ENCODE data around the gene WWC2.
"Not testable (repeated sequence)": the region's sequence is repeated elsewhere in the genome, so short reads cannot be mapped to it uniquely, and the experiment has no call there.

WWC2 gene

DNA sequence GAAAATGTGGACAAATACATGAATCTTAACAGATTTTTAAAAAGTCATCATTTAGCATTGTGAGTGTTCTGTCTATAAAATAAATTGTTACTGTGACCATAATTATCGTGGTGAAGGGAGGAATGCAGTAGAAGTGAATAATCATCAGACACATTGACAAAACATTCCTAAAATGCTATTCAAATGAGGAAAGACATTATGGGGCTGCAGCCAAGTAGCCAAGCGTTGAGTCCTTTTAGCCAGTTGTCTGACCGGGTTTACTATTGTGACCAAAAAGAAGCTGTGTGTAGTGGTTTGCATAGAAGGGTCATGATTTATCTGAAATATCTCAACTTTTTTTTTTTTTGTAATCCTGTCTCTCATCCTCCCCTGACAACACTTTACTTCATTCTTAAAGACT, 19.5 kb downstream of the WWC2 start:
- no peak overlapping the region for H3K4me2 ChIP-seq (ENCODE audit: low read depth, low read length, poor library complexity, severe bottlenecking)

DNA sequence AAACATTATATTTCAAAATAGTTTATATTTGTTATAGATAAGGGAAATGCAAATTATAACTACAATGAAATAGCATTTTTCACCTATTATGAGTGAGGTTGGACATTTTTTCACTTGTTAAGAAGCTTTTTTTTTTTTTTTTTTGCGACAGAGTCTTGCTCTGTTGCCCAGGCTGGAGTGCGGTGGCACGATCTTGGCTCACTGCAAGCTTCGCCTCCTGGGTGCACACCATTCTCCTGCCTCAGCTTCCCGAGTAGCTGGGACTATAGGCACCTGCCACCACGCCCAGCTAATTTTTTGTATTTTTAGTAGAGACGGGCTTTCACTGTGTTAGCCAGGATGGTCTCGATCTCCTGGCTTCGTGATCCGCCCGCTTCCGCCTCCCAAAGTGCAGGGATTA, 22.6 kb downstream of the WWC2 start:
- not testable (repeated sequence) for H3F3A ChIP-seq (ENCODE audit: low read depth); H3K9me2 ChIP-seq (replicated peaks; ENCODE audit: low read depth, low read length); H3K4me3 ChIP-seq (ENCODE audit: low read length, poor library complexity, severe bottlenecking); H3K9ac ChIP-seq (ENCODE audit: low read depth, low read length, poor library complexity, severe bottlenecking); H3K4me2 ChIP-seq (ENCODE audit: low read depth, low read length, poor library complexity, severe bottlenecking); H3K79me2 ChIP-seq (ENCODE audit: insufficient read depth, low read length); H3K4me1 ChIP-seq (ENCODE audit: insufficient read depth, low read length, poor library complexity, severe bottlenecking); H3K27me3 ChIP-seq (ENCODE audit: insufficient read depth, low read length, poor library complexity, severe bottlenecking); H2AFZ ChIP-seq (ENCODE audit: low read length); H4K20me1 ChIP-seq (ENCODE audit: insufficient read depth, low read length, poor library complexity, severe bottlenecking); H3K9me3 ChIP-seq (ENCODE audit: insufficient read depth, low read depth, low read length); H3K36me3 ChIP-seq (ENCODE audit: insufficient read depth, low read length)

More for the DNA sequence above, 19.5 kb downstream of the WWC2 start:
- Histone ChIP-seq H3K79me2 (ENCODE audit: insufficient read depth, low read length) (no peaks in the 10 kb centered on the region), H3K4me3 (ENCODE audit: low read length, poor library complexity, severe bottlenecking) (no peak overlapping the region), H3K36me3 (ENCODE audit: insufficient read depth, low read length) (no peaks in the 10 kb centered on the region), H3K4me1 (ENCODE audit: insufficient read depth, low read length, poor library complexity, severe bottlenecking) (no peaks in the 10 kb centered on the region), H3K9me2 (replicated peaks; ENCODE audit: low read depth, low read length) (no peaks in the 10 kb centered on the region), H3K27me3 (ENCODE audit: insufficient read depth, low read length, poor library complexity, severe bottlenecking) (no peaks in the 10 kb centered on the region), H2AFZ (ENCODE audit: low read length) (no peak overlapping the region), H3K9ac (ENCODE audit: low read depth, low read length, poor library complexity, severe bottlenecking) (no peak overlapping the region), H4K20me1 (ENCODE audit: insufficient read depth, low read length, poor library complexity, severe bottlenecking) (no peaks in the 10 kb centered on the region), H3K9me3 (ENCODE audit: insufficient read depth, low read depth, low read length) (no peaks in the 10 kb centered on the region), H3F3A (ENCODE audit: low read depth) (no peaks in the 10 kb centered on the region)
- TF ChIP-seq EZH2phosphoT487 (IDR thresholded peaks at IDR 0.05; ENCODE audit: borderline replicate concordance): no peak
- TF ChIP-seq, protein P1, sequence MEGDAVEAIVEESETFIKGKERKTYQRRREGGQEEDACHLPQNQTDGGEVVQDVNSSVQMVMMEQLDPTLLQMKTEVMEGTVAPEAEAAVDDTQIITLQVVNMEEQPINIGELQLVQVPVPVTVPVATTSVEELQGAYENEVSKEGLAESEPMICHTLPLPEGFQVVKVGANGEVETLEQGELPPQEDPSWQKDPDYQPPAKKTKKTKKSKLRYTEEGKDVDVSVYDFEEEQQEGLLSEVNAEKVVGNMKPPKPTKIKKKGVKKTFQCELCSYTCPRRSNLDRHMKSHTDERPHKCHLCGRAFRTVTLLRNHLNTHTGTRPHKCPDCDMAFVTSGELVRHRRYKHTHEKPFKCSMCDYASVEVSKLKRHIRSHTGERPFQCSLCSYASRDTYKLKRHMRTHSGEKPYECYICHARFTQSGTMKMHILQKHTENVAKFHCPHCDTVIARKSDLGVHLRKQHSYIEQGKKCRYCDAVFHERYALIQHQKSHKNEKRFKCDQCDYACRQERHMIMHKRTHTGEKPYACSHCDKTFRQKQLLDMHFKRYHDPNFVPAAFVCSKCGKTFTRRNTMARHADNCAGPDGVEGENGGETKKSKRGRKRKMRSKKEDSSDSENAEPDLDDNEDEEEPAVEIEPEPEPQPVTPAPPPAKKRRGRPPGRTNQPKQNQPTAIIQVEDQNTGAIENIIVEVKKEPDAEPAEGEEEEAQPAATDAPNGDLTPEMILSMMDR (conservative IDR thresholded peaks at IDR 0.05; ENCODE audit: low read length): no peak

DNA sequence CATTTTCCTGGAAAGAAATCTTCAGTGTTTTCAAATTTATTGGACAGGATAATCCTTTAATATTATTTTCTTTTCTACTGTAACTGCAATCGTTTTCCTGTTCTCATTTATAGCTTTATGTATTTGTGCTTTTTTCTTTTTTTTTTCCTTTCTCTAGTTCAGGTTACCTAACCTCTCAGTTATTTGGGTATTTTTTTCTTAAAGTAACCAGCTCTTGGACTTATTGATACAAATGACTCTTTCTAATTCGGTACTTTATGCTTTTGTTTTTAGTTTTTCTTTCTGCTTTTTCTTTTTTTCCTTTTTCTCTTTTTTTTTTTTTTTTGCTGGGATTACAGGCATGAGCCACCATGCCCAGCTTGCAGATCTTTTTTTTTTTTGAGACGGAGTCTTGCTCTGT, 25.2 kb downstream of the WWC2 start:
- Histone ChIP-seq H3K36me3 (ENCODE audit: insufficient read depth, low read length) (no peaks in the 10 kb centered on the region), H3F3A (ENCODE audit: low read depth) (no peaks in the 10 kb centered on the region), H3K4me1 (ENCODE audit: insufficient read depth, low read length, poor library complexity, severe bottlenecking) (no peaks in the 10 kb centered on the region), H3K4me2 (ENCODE audit: low read depth, low read length, poor library complexity, severe bottlenecking) (no peak overlapping the region), H3K9me2 (replicated peaks; ENCODE audit: low read depth, low read length) (no peaks in the 10 kb centered on the region), H4K20me1 (ENCODE audit: insufficient read depth, low read length, poor library complexity, severe bottlenecking) (no peaks in the 10 kb centered on the region), H2AFZ (ENCODE audit: low read length) (no peak overlapping the region), H3K9me3 (ENCODE audit: insufficient read depth, low read depth, low read length) (no peaks in the 10 kb centered on the region), H3K4me3 (ENCODE audit: low read length, poor library complexity, severe bottlenecking) (no peak overlapping the region), H3K79me2 (ENCODE audit: insufficient read depth, low read length) (no peaks in the 10 kb centered on the region), H3K9ac (ENCODE audit: low read depth, low read length, poor library complexity, severe bottlenecking) (no peak overlapping the region), H3K27me3 (ENCODE audit: insufficient read depth, low read length, poor library complexity, severe bottlenecking) (no peaks in the 10 kb centered on the region)
- TF ChIP-seq, protein P1 (conservative IDR thresholded peaks at IDR 0.05; ENCODE audit: low read length): no peak
- no peak for TF ChIP-seq EZH2phosphoT487 (IDR thresholded peaks at IDR 0.05; ENCODE audit: borderline replicate concordance)

DNA sequence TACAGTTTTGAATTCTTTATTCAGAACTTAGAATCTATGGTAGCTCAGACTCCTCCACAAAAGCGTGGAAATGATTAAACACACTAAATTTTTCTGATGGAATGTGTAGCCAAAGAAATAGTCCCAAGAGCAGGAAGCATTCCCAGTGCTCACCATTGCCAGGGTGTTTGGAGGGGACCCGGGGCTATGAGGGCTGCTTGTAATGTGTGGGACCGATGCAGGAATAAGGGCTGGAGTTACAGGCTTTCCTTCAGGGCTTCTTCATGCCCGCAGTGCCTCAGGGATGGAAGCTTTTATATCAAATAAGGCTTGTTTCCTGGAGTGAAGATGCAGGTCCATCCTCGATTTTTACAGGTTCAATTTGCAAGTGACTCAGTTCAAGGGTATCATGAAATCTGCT, 25.8 kb downstream of the WWC2 start:
- H3K4me1 ChIP-seq (ENCODE audit: insufficient read depth, low read length, poor library complexity, severe bottlenecking): no peaks in the 10 kb centered on the region
- H3K9me3 ChIP-seq (ENCODE audit: insufficient read depth, low read depth, low read length): no peaks in the 10 kb centered on the region
- H3K79me2 ChIP-seq (ENCODE audit: insufficient read depth, low read length): no peaks in the 10 kb centered on the region
- no peaks in the 10 kb centered on the region for H3K27me3 ChIP-seq (ENCODE audit: insufficient read depth, low read length, poor library complexity, severe bottlenecking)
- no peak overlapping the region for H3K4me3 ChIP-seq (ENCODE audit: low read length, poor library complexity, severe bottlenecking)
- no peak overlapping the region for H3K9ac ChIP-seq (ENCODE audit: low read depth, low read length, poor library complexity, severe bottlenecking)
- no peaks in the 10 kb centered on the region for H3K9me2 ChIP-seq (replicated peaks; ENCODE audit: low read depth, low read length)
- no peaks in the 10 kb centered on the region for H4K20me1 ChIP-seq (ENCODE audit: insufficient read depth, low read length, poor library complexity, severe bottlenecking)
- no peaks in the 10 kb centered on the region for H3K36me3 ChIP-seq (ENCODE audit: insufficient read depth, low read length)
- H3F3A ChIP-seq (ENCODE audit: low read depth): no peaks in the 10 kb centered on the region
- no peak overlapping the region for H3K4me2 ChIP-seq (ENCODE audit: low read depth, low read length, poor library complexity, severe bottlenecking)
- no peak overlapping the region for H2AFZ ChIP-seq (ENCODE audit: low read length)
- TF ChIP-seq EZH2phosphoT487 (IDR thresholded peaks at IDR 0.05; ENCODE audit: borderline replicate concordance): no peak
- TF ChIP-seq, protein P1 (conservative IDR thresholded peaks at IDR 0.05; ENCODE audit: low read length): no peak

Measured in Loucy (cell line).